GM23338 (cell line): ENCODE measurements around the gene MRPS27. TPM values are rescaled to one million over a fixed set of nuclear protein-coding genes. Genes with fewer than 3 reads are reported as not detected.

Experiments
- ATAC-seq: fragments of 200-7000 bp; cut with Tn5 transposase; 3 replicates; pipeline ENCODE4 v1.9.1; 2020
- DNase-seq: peaks from one replicate; pipeline ENCODE4 v3.0.0-alpha.2; 2015; ENCODE audit warnings: low spot score
- H2AFZ ChIP-seq: fragments of 200-600 bp; sonication (generic); 2 replicates; pipeline ENCODE4 v1.8.0; 2016; ENCODE audit warnings: antibody characterized with exemption, mild to moderate bottlenecking, moderate library complexity
- H3F3A ChIP-seq: fragments of 200-600 bp; sonication (generic); replicated peaks from 2 replicates; pipeline ENCODE4 v1.8.0; 2017; ENCODE audit warnings: antibody characterized with exemption, mixed run types, low read depth
- H3K27ac ChIP-seq: fragments of 200-600 bp; sonication (generic); 2 replicates; pipeline ENCODE4 v1.6.1; 2016; ENCODE audit warnings: low read depth
- H3K27me3 ChIP-seq: fragments of 200-600 bp; sonication (generic); 2 replicates; pipeline ENCODE4 v1.8.0; 2016; ENCODE audit warnings: mild to moderate bottlenecking, mixed run types, moderate library complexity; ENCODE audit not compliant: insufficient read depth
- H3K36me3 ChIP-seq: fragments of 200-600 bp; sonication (generic); 2 replicates; pipeline ENCODE4 v1.8.0; 2016; ENCODE audit warnings: mild to moderate bottlenecking; ENCODE audit not compliant: insufficient read depth
- H3K4me1 ChIP-seq: fragments of 200-600 bp; sonication (generic); 2 replicates; pipeline ENCODE4 v1.8.0; 2016; ENCODE audit warnings: mild to moderate bottlenecking, moderate library complexity; ENCODE audit not compliant: insufficient read depth
- H3K4me2 ChIP-seq: fragments of 200-600 bp; sonication (generic); 2 replicates; pipeline ENCODE4 v1.7.1; 2017; ENCODE audit warnings: mixed run types
- H3K4me3 ChIP-seq: fragments of 200-600 bp; sonication (generic); 2 replicates; pipeline ENCODE4 v1.6.1; 2016; ENCODE audit warnings: mixed run types
- H3K79me2 ChIP-seq: fragments of 200-600 bp; sonication (generic); replicated peaks from 2 replicates; pipeline ENCODE4 v1.8.0; 2017; ENCODE audit warnings: mild to moderate bottlenecking; ENCODE audit not compliant: insufficient read depth
- H3K9me2 ChIP-seq: fragments of 200-600 bp; sonication (generic); 2 replicates; pipeline ENCODE4 v1.8.0; 2017; ENCODE audit not compliant: insufficient read depth
- H4K20me1 ChIP-seq: fragments of 200-600 bp; sonication (generic); replicated peaks from 2 replicates; pipeline ENCODE4 v1.8.0; 2017; ENCODE audit warnings: mild to moderate bottlenecking; ENCODE audit not compliant: insufficient read depth
- H3K27ac Mint-ChIP-seq: 2 replicates; pipeline ENCODE4 v1.8.0; 2020; ENCODE audit warnings: inconsistent platforms, mild to moderate bottlenecking, moderate library complexity, mixed read lengths
- H3K27me3 Mint-ChIP-seq: 3 replicates; pipeline ENCODE4 v1.8.0; 2022; ENCODE audit warnings: low read depth, mild to moderate bottlenecking, moderate library complexity, mixed read lengths, inconsistent platforms; ENCODE audit not compliant: insufficient read depth, poor library complexity
- H3K36me3 Mint-ChIP-seq: 3 replicates; pipeline ENCODE4 v1.8.0; 2021; ENCODE audit warnings: low read depth, mild to moderate bottlenecking, inconsistent platforms, moderate library complexity, mixed read lengths
- H3K4me1 Mint-ChIP-seq: 3 replicates; pipeline ENCODE4 v1.8.0; 2020; ENCODE audit warnings: mild to moderate bottlenecking, inconsistent platforms, mixed read lengths
- H3K4me3 Mint-ChIP-seq: 3 replicates; pipeline ENCODE4 v1.8.0; 2021; ENCODE audit warnings: moderate library complexity, mild to moderate bottlenecking, inconsistent platforms, mixed read lengths
- H3K9me3 Mint-ChIP-seq: 3 replicates; pipeline ENCODE4 v1.8.0; 2020; ENCODE audit warnings: moderate library complexity, mild to moderate bottlenecking, inconsistent platforms, mixed read lengths
- CTCF ChIP-seq, 2 experiments: fragments of 200-600 bp in 1 of 2; sonication (generic) in 1 of 2; conservative IDR thresholded peaks; 2 replicates each; pipeline versions ENCODE4 v1.5.1 to v1.6.1; 2016 to 2017; ENCODE audit warnings: antibody characterized with exemption in 2 of 2, low read depth in 2 of 2, mild to moderate bottlenecking in 2 of 2, moderate library complexity in 1 of 2
- ETS1 ChIP-seq: IDR thresholded peaks from 2 replicates; pipeline ENCODE4 v1.6.1; 2016; ENCODE audit warnings: antibody characterized with exemption
- EZH2 ChIP-seq: fragments of 200-600 bp; sonication (generic); IDR thresholded peaks from one replicate; pipeline ENCODE4 v1.8.0; 2017; ENCODE audit warnings: antibody characterized with exemption, mild to moderate bottlenecking, low read depth; ENCODE audit not compliant: unreplicated experiment
- JUNB ChIP-seq: IDR thresholded peaks from one replicate; pipeline ENCODE4 v1.6.1; 2016; ENCODE audit warnings: antibody characterized with exemption; ENCODE audit not compliant: unreplicated experiment
- POLR2AphosphoS5 ChIP-seq: IDR thresholded peaks from 2 replicates; pipeline ENCODE4 v1.6.1; 2016; ENCODE audit warnings: antibody characterized with exemption, low read depth
- REST ChIP-seq: IDR thresholded peaks from one replicate; pipeline ENCODE4 v1.6.1; 2018; ENCODE audit warnings: antibody characterized with exemption; ENCODE audit not compliant: unreplicated experiment
- STAT1 ChIP-seq: IDR thresholded peaks from one replicate; pipeline ENCODE4 v1.6.1; 2016; ENCODE audit warnings: antibody characterized with exemption; ENCODE audit not compliant: unreplicated experiment
- ZNF114 ChIP-seq: fragments of 250-450 bp; sonication (Bioruptor Pico); IDR thresholded peaks from 2 replicates; pipeline ENCODE4 v1.5.0; 2020; ENCODE audit warnings: mild to moderate bottlenecking, moderate library complexity
- ZNF331 ChIP-seq: fragments of 250-450 bp; sonication (Bioruptor Pico); IDR thresholded peaks from 2 replicates; pipeline ENCODE4 v1.5.0; 2020; ENCODE audit warnings: low read depth, mild to moderate bottlenecking, moderate library complexity
- polyA plus RNA-seq: library from polyadenylated mRNA; unstranded; fragments of >200 nt; fragmentation: Nextera tagmentation; extraction: Ambion mirVana; gene quantifications from 2 replicates; pipeline ENCODE4 v1.2.1, GENCODE V29; 2016
- total RNA-seq: library from RNA; depleted of rRNA; stranded (reverse); fragments of >200 nt; shearing (Covaris generic); gene quantifications from 2 replicates; pipeline ENCODE4 v1.2.3, GENCODE V29; 2014

MRPS27 gene
- total and polyA plus RNA-seq, 2 experiments from 2014 or later: 53.2 to 141 TPM

- Histone ChIP-seq H3K36me3 (no peaks in the 10 kb centered on the region), H2AFZ (no peak overlapping the region), H3K4me1 (peaks cover 49% of the 10 kb centered on the region), H3F3A (no peaks in the 10 kb centered on the region), H4K20me1 (no peaks in the 10 kb centered on the region), H3K27me3 (no peaks in the 10 kb centered on the region), H3K27ac (peak overlapping the region; percentile 47; the same call in 1 of the 2 replicates), H3K79me2 (peaks cover 25% of the 10 kb centered on the region), H3K9me2 (no peaks in the 10 kb centered on the region), H3K4me2 (no peak overlapping the region), H3K4me3 (no peak overlapping the region)
- DNase-seq: no peak
- Mint-ChIP-seq H3K27ac (peak overlapping the region; percentile 48), H3K9me3 (no peaks in the 10 kb centered on the region), H3K36me3 (peaks cover 11% of the 10 kb centered on the region; the same call in 2 of the 3 replicates), H3K4me3 (no peak overlapping the region), H3K4me1 (peaks cover 87% of the 10 kb centered on the region), H3K27me3 (peaks cover 5% of the 10 kb centered on the region)
- peak; percentile 18 for ATAC-seq
- TF ChIP-seq STAT1 (no peak), ZNF114 (CRISPR knock-in tag) (no peak), EZH2 (no peak), CTCF (conservative IDR thresholded peaks at IDR 0.05; ENCODE audit: low read depth in 2 of 2) (no peak), REST (no peak), POLR2AphosphoS5 (no peak), JUNB (no peak), ZNF331 (CRISPR knock-in tag) (no peak), ETS1 (no peak)
Measured at GRCh38 chr5:72241346-72242003, 78.6 kb downstream of the MRPS27 start.
